Glutamatergic neuron (in vitro differentiated cells): ENCODE results near the gene FAM168A. TPM values are rescaled to one million over a fixed set of nuclear protein-coding genes. Genes with fewer than 3 reads are reported as not detected.

Experiments
- DNase-seq: peaks from one replicate; pipeline ENCODE4 v3.0.0; 2022
- H3K27ac Mint-ChIP-seq: one replicate; pipeline ENCODE4 v1.8.0; 2020; ENCODE audit warnings: mild to moderate bottlenecking, mixed read lengths, inconsistent platforms; ENCODE audit not compliant: unreplicated experiment
- H3K27me3 Mint-ChIP-seq: one replicate; pipeline ENCODE4 v1.8.0; 2020; ENCODE audit warnings: mild to moderate bottlenecking, moderate library complexity, mixed read lengths, inconsistent platforms; ENCODE audit not compliant: unreplicated experiment
- H3K36me3 Mint-ChIP-seq: one replicate; pipeline ENCODE4 v1.8.0; 2020; ENCODE audit warnings: mild to moderate bottlenecking, mixed read lengths, inconsistent platforms; ENCODE audit not compliant: unreplicated experiment
- H3K4me1 Mint-ChIP-seq: one replicate; pipeline ENCODE4 v1.8.0; 2020; ENCODE audit warnings: mild to moderate bottlenecking, low read depth, mixed read lengths, inconsistent platforms; ENCODE audit not compliant: unreplicated experiment
- H3K4me3 Mint-ChIP-seq: one replicate; pipeline ENCODE4 v1.8.0; 2020; ENCODE audit warnings: mild to moderate bottlenecking, mixed read lengths, inconsistent platforms; ENCODE audit not compliant: unreplicated experiment
- H3K9me3 Mint-ChIP-seq: one replicate; pipeline ENCODE4 v1.8.0; 2020; ENCODE audit warnings: mild to moderate bottlenecking, moderate library complexity, mixed read lengths, inconsistent platforms; ENCODE audit not compliant: unreplicated experiment
- total RNA-seq: library from RNA; stranded (reverse); fragmentation: NEBNext Ultra II Directional; extraction: Animal tissue kit (Norgen Biotek cat#: 25700); gene quantifications from one replicate; pipeline ENCODE4 v1.2.1, GENCODE V29; 2021; ENCODE audit not compliant: unreplicated experiment
- TF ChIP-seq, protein P1 (sequence below): fragments of 200-600 bp; sonication (generic); IDR thresholded peaks from one replicate; pipeline ENCODE4 v1.5.0; 2021; ENCODE audit not compliant: partially characterized antibody, unreplicated experiment

The FAM168A gene
- total RNA-seq, 1 donor from 2014 or later, result 84.3 TPM

DNA sequence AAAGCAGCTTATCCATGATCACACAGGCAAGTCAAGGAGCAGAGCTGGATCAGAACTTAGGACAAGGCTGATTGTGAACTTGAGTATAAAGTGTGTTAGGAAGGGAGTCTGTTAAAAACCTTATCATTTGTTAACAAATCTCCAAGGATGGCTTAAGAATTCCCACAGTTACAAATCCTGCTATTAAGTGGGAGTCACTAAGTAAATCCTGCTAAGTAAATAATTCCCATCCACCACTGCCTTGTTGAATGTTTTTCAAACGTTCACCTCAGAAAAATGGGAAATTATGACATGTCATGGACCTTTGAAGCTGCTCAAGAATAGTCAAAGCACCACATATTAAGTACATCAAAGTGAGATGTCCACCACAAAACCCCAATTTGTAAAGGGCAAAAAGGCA is 88.7 kb downstream of the FAM168A start:
- Mint-ChIP-seq H3K9me3 (peaks cover 3% of the 10 kb centered on the region), H3K27ac (no peak overlapping the region), H3K4me3 (no peak overlapping the region), H3K27me3 (no peaks in the 10 kb centered on the region), H3K36me3 (peaks cover 15% of the 10 kb centered on the region), H3K4me1 (no peaks in the 10 kb centered on the region)
- TF ChIP-seq, protein P1, sequence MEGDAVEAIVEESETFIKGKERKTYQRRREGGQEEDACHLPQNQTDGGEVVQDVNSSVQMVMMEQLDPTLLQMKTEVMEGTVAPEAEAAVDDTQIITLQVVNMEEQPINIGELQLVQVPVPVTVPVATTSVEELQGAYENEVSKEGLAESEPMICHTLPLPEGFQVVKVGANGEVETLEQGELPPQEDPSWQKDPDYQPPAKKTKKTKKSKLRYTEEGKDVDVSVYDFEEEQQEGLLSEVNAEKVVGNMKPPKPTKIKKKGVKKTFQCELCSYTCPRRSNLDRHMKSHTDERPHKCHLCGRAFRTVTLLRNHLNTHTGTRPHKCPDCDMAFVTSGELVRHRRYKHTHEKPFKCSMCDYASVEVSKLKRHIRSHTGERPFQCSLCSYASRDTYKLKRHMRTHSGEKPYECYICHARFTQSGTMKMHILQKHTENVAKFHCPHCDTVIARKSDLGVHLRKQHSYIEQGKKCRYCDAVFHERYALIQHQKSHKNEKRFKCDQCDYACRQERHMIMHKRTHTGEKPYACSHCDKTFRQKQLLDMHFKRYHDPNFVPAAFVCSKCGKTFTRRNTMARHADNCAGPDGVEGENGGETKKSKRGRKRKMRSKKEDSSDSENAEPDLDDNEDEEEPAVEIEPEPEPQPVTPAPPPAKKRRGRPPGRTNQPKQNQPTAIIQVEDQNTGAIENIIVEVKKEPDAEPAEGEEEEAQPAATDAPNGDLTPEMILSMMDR, result no peak
- DNase-seq, result no peak

DNA sequence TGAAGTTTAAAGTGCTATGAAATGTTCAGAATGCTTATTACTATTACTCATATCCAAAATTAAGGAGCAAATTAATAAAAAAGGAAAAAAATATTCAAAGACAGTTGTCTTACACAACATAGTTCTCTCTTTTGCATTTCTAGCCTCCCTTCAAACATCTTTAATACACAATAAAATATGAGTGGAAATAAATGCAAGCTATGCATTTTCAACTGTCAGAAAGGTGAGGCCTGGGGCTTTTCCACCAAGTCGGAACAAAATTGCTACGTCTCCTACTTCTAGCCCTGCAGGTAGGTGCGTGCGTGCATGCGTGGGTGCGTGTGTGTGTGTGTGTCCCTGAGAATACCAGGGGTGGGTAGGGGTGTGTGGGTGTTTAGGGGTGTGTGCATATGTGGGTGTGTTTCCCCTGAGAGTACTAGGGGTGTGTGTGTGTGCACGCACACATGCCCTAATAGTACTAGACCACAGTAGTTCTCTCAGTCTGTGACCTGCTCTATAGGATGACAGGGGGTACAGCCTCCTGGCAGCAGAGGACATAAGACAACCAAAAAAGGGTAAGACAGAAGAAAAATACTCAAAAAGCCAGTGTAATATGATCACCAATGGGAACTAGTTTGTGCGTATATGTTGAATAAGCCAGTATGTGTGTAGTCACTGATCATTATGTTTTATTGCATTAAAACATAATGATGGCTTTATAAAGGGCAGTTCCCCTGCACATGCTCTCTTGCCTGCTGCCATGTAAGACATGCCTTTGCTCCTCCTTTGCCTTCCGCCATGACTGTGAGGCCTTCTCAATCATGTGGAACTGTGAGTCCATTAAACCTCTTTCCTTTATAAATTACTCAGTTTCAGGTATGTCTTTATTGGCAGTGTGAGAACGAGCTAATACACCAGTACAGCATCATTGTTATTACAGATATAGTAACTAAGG is 89.4 kb downstream of the FAM168A start:
- H3K9me3 Mint-ChIP-seq, result peaks cover 3% of the 10 kb centered on the region
- no peak overlapping the region for H3K27ac Mint-ChIP-seq
- TF ChIP-seq, protein P1, result no peak
- H3K4me1 Mint-ChIP-seq, result no peaks in the 10 kb centered on the region
- H3K36me3 Mint-ChIP-seq, result peaks cover 15% of the 10 kb centered on the region
- no peak overlapping the region for H3K4me3 Mint-ChIP-seq
- no peaks in the 10 kb centered on the region for H3K27me3 Mint-ChIP-seq
- no peak for DNase-seq

DNA sequence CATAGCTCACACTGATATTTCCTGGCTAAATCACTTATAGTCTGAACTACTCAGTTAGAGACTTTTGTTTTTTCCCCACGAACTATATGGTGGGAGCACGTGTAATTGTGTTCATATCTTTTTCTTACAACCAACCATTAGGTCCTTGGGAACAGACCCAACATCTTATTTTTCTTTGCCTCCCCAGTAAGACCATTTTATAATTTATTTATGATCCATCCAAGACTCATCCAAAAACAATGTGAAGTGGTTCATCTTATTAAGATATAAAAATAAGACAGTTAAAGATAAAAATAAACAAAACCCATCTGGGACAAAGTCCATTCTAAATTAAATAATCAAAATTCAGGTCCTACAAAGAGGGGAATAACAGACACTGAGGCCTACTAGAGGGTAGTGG is 90.8 kb downstream of the FAM168A start:
- TF ChIP-seq, protein P1, result no peak
- Mint-ChIP-seq H3K4me1 (no peaks in the 10 kb centered on the region), H3K27me3 (no peaks in the 10 kb centered on the region), H3K27ac (no peak overlapping the region), H3K36me3 (peaks cover 15% of the 10 kb centered on the region), H3K4me3 (no peak overlapping the region), H3K9me3 (peaks cover 3% of the 10 kb centered on the region)
- no peak for DNase-seq

DNA sequence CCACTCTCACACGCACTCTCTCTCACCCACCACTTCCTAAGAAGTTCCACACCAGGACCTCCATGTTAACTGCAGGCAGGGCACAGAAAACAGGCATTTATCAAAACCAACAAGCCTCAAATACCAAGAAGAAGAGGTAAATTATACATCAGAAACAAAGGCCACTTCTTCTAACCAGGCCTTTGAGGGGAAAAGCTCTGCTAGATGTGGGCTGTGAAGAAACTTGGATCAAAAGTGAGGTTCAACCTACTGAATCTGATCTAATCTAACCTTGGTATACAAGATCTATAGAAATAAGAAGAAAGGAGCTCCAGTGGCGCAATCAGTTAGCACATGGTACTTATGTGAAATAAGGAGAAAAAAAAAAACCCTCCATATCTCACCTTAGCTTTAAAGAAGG is 91.9 kb downstream of the FAM168A start:
- Mint-ChIP-seq H3K9me3 (peaks cover 3% of the 10 kb centered on the region), H3K27me3 (peaks cover 3% of the 10 kb centered on the region), H3K4me3 (no peak overlapping the region), H3K36me3 (peaks cover 19% of the 10 kb centered on the region), H3K4me1 (no peaks in the 10 kb centered on the region), H3K27ac (no peak overlapping the region)
- DNase-seq, result no peak
- TF ChIP-seq, protein P1, result no peak

DNA sequence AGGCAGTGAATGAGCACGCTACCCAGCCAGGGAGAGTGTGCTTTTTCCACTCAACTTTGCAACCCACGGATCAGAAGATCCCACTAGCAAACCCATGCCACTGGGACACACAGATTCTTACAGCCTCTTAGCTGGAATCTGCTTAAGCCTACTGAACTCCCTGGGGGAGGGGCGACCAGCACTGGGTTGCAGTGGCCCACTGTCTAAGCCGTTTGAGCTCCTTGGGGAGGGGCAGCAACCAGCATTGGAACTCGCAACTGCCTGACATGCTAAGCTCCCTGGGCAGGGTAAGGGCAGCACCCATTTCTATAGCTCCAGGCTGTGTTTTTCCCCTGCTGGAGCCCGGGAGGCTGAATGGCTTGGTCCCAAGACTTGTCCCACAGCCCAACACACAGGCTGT is 99.6 kb downstream of the FAM168A start:
- Mint-ChIP-seq H3K27ac (no peak overlapping the region), H3K9me3 (peaks cover 15% of the 10 kb centered on the region), H3K27me3 (peaks cover 11% of the 10 kb centered on the region), H3K4me1 (peaks cover 2% of the 10 kb centered on the region), H3K36me3 (peaks cover 7% of the 10 kb centered on the region), H3K4me3 (no peak overlapping the region)
- TF ChIP-seq, protein P1, result no peak
- no peak for DNase-seq
